GM23338 (cell line): Measurements from ENCODE around the gene RAMACL. TPM values are rescaled to one million over a fixed set of nuclear protein-coding genes. Genes with fewer than 3 reads are reported as not detected.
"Not testable (repeated sequence)": the region's sequence is repeated elsewhere in the genome, so short reads cannot be mapped to it uniquely, and the experiment has no call there.

Experiments
- ATAC-seq: fragments of 200-7000 bp; cut with Tn5 transposase; 3 replicates; pipeline ENCODE4 v1.9.1; 2020
- DNase-seq: peaks from one replicate; pipeline ENCODE4 v3.0.0-alpha.2; 2015; ENCODE audit warnings: low spot score
- H2AFZ ChIP-seq: fragments of 200-600 bp; sonication (generic); 2 replicates; pipeline ENCODE4 v1.8.0; 2016; ENCODE audit warnings: antibody characterized with exemption, mild to moderate bottlenecking, moderate library complexity
- H3F3A ChIP-seq: fragments of 200-600 bp; sonication (generic); replicated peaks from 2 replicates; pipeline ENCODE4 v1.8.0; 2017; ENCODE audit warnings: antibody characterized with exemption, mixed run types, low read depth
- H3K27ac ChIP-seq: fragments of 200-600 bp; sonication (generic); 2 replicates; pipeline ENCODE4 v1.6.1; 2016; ENCODE audit warnings: low read depth
- H3K27me3 ChIP-seq: fragments of 200-600 bp; sonication (generic); 2 replicates; pipeline ENCODE4 v1.8.0; 2016; ENCODE audit warnings: mild to moderate bottlenecking, mixed run types, moderate library complexity; ENCODE audit not compliant: insufficient read depth
- H3K36me3 ChIP-seq: fragments of 200-600 bp; sonication (generic); 2 replicates; pipeline ENCODE4 v1.8.0; 2016; ENCODE audit warnings: mild to moderate bottlenecking; ENCODE audit not compliant: insufficient read depth
- H3K4me1 ChIP-seq: fragments of 200-600 bp; sonication (generic); 2 replicates; pipeline ENCODE4 v1.8.0; 2016; ENCODE audit warnings: mild to moderate bottlenecking, moderate library complexity; ENCODE audit not compliant: insufficient read depth
- H3K4me2 ChIP-seq: fragments of 200-600 bp; sonication (generic); 2 replicates; pipeline ENCODE4 v1.7.1; 2017; ENCODE audit warnings: mixed run types
- H3K4me3 ChIP-seq: fragments of 200-600 bp; sonication (generic); 2 replicates; pipeline ENCODE4 v1.6.1; 2016; ENCODE audit warnings: mixed run types
- H3K79me2 ChIP-seq: fragments of 200-600 bp; sonication (generic); replicated peaks from 2 replicates; pipeline ENCODE4 v1.8.0; 2017; ENCODE audit warnings: mild to moderate bottlenecking; ENCODE audit not compliant: insufficient read depth
- H3K9me2 ChIP-seq: fragments of 200-600 bp; sonication (generic); 2 replicates; pipeline ENCODE4 v1.8.0; 2017; ENCODE audit not compliant: insufficient read depth
- H4K20me1 ChIP-seq: fragments of 200-600 bp; sonication (generic); replicated peaks from 2 replicates; pipeline ENCODE4 v1.8.0; 2017; ENCODE audit warnings: mild to moderate bottlenecking; ENCODE audit not compliant: insufficient read depth
- H3K27ac Mint-ChIP-seq: 2 replicates; pipeline ENCODE4 v1.8.0; 2020; ENCODE audit warnings: inconsistent platforms, mild to moderate bottlenecking, moderate library complexity, mixed read lengths
- H3K27me3 Mint-ChIP-seq: 3 replicates; pipeline ENCODE4 v1.8.0; 2022; ENCODE audit warnings: low read depth, mild to moderate bottlenecking, moderate library complexity, mixed read lengths, inconsistent platforms; ENCODE audit not compliant: insufficient read depth, poor library complexity
- H3K36me3 Mint-ChIP-seq: 3 replicates; pipeline ENCODE4 v1.8.0; 2021; ENCODE audit warnings: low read depth, mild to moderate bottlenecking, inconsistent platforms, moderate library complexity, mixed read lengths
- H3K4me1 Mint-ChIP-seq: 3 replicates; pipeline ENCODE4 v1.8.0; 2020; ENCODE audit warnings: mild to moderate bottlenecking, inconsistent platforms, mixed read lengths
- H3K4me3 Mint-ChIP-seq: 3 replicates; pipeline ENCODE4 v1.8.0; 2021; ENCODE audit warnings: moderate library complexity, mild to moderate bottlenecking, inconsistent platforms, mixed read lengths
- H3K9me3 Mint-ChIP-seq: 3 replicates; pipeline ENCODE4 v1.8.0; 2020; ENCODE audit warnings: moderate library complexity, mild to moderate bottlenecking, inconsistent platforms, mixed read lengths
- CREB1 ChIP-seq: fragments of 250-450 bp; sonication (Bioruptor Pico); IDR thresholded peaks from 2 replicates; pipeline ENCODE4 v1.5.0; 2020; ENCODE audit warnings: low read depth, mild to moderate bottlenecking, moderate library complexity
- ETS1 ChIP-seq: IDR thresholded peaks from 2 replicates; pipeline ENCODE4 v1.6.1; 2016; ENCODE audit warnings: antibody characterized with exemption
- STAT1 ChIP-seq: IDR thresholded peaks from one replicate; pipeline ENCODE4 v1.6.1; 2016; ENCODE audit warnings: antibody characterized with exemption; ENCODE audit not compliant: unreplicated experiment
- polyA plus RNA-seq: library from polyadenylated mRNA; unstranded; fragments of >200 nt; fragmentation: Nextera tagmentation; extraction: Ambion mirVana; gene quantifications from 2 replicates; pipeline ENCODE4 v1.2.1, GENCODE V29; 2016
- total RNA-seq: library from RNA; depleted of rRNA; stranded (reverse); fragments of >200 nt; shearing (Covaris generic); gene quantifications from 2 replicates; pipeline ENCODE4 v1.2.3, GENCODE V29; 2014

Gene RAMACL
- total and polyA plus RNA-seq, 2 experiments from 2014 or later = 0.61 to 4.0 TPM

GRCh38 chr6:166583230-166583965 is 3.1 kb downstream of the RAMACL start:
- peaks cover 5% of the 10 kb centered on the region; the same call in 2 of the 3 replicates for H3K36me3 Mint-ChIP-seq

GRCh38 chr6:166582258-166582657 is 4.2 kb downstream of the RAMACL start:
- ATAC-seq = no peak
- no peak overlapping the region for H3K27ac Mint-ChIP-seq

More at GRCh38 chr6:166583230-166583965, 3.1 kb downstream of the RAMACL start:
- Histone ChIP-seq H3K4me2 (no peak overlapping the region), H3K27me3 (no peaks in the 10 kb centered on the region), H3K36me3 (no peaks in the 10 kb centered on the region), H3F3A (no peaks in the 10 kb centered on the region), H3K79me2 (peaks cover 45% of the 10 kb centered on the region), H2AFZ (no peak overlapping the region), H3K4me3 (no peak overlapping the region), H3K4me1 (peaks cover 4% of the 10 kb centered on the region), H4K20me1 (peaks cover 24% of the 10 kb centered on the region), H3K27ac (no peak overlapping the region), H3K9me2 (0 out of 2 replicates have a peak, but pooled peaks cover 6% of the 10 kb centered on the region)
- ATAC-seq = no peak
- H3K27me3 Mint-ChIP-seq = peaks cover 12% of the 10 kb centered on the region
- peaks cover 44% of the 10 kb centered on the region for H3K4me1 Mint-ChIP-seq
- TF ChIP-seq CREB1 (CRISPR knock-in tag) = no peak
- no peak overlapping the region for H3K4me3 Mint-ChIP-seq
- no peaks in the 10 kb centered on the region for H3K9me3 Mint-ChIP-seq
- DNase-seq = no peak
- H3K27ac Mint-ChIP-seq = no peak overlapping the region

GRCh38 chr6:166581801-166582200 is 4.7 kb downstream of the RAMACL start:
- peaks cover 13% of the 10 kb centered on the region for H3K9me3 Mint-ChIP-seq
- not testable (repeated sequence) for ATAC-seq, H3K9me2 ChIP-seq, H3K27ac ChIP-seq, H3K4me3 ChIP-seq, DNase-seq, H3K36me3 ChIP-seq, H3F3A ChIP-seq, H3K27me3 ChIP-seq, H3K4me3 Mint-ChIP-seq, H2AFZ ChIP-seq, H3K4me2 ChIP-seq, H3K4me1 ChIP-seq, H3K27ac Mint-ChIP-seq
- H3K79me2 ChIP-seq = peaks cover 36% of the 10 kb centered on the region
- H3K36me3 Mint-ChIP-seq = peaks cover 21% of the 10 kb centered on the region
- peaks cover 18% of the 10 kb centered on the region for H4K20me1 ChIP-seq
- H3K4me1 Mint-ChIP-seq = peaks cover 32% of the 10 kb centered on the region
- H3K27me3 Mint-ChIP-seq = peaks cover 11% of the 10 kb centered on the region

More at GRCh38 chr6:166582258-166582657, 4.2 kb downstream of the RAMACL start:
- Mint-ChIP-seq H3K9me3 (peaks cover 8% of the 10 kb centered on the region), H3K27me3 (peaks cover 12% of the 10 kb centered on the region), H3K4me3 (no peak overlapping the region), H3K4me1 (peaks cover 37% of the 10 kb centered on the region), H3K36me3 (peaks cover 16% of the 10 kb centered on the region)
- Histone ChIP-seq H3K27me3 (no peaks in the 10 kb centered on the region), H3K4me3 (no peak overlapping the region), H3K4me2 (no peak overlapping the region), H3K9me2 (0 out of 2 replicates have a peak, but pooled peaks cover 6% of the 10 kb centered on the region), H4K20me1 (peaks cover 23% of the 10 kb centered on the region), H3F3A (no peaks in the 10 kb centered on the region), H3K4me1 (no peaks in the 10 kb centered on the region; the same call in 1 of the 2 replicates), H3K36me3 (no peaks in the 10 kb centered on the region), H3K79me2 (peaks cover 39% of the 10 kb centered on the region), H3K27ac (no peak overlapping the region), H2AFZ (no peak overlapping the region)
- no peak for DNase-seq
- TF ChIP-seq STAT1 (no peak), ETS1 (no peak)
